ENCODE results near the gene SEMA5A.

The SEMA5A gene

DNA sequence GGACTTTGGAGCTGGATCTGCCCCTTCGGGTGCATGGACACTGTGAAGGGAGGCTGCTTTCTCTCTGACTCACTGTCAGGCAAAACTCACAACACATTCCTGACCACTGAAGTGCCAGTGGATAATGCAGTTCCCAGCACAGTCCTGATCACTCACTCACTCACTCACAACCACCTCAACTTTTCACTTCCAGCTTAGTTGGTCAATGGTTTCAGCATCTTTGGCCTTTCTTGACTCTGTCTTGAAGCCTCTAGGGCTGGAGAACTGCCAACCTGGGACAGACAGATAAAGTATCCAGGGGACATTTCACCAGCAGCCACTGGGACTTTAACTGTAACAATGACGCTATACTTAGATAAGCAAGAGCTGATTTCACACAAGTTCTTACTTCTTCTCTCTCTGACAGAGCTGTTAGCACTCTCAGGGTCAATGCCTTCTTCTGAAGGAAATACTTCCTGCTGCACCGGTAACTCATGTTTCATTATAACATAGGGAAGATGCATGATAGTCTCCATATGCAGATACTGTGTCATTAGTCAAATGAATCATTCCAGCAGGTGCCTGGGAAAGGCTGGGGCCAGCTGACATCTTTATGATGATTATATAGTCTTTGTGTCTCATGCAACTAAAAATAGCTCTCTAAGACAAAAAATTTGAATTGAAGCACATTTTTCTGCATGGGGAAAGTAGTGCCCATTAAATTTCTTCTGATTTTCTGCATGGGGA, 499.0 kb downstream of the SEMA5A start:
- DNase-seq: no peak

DNA sequence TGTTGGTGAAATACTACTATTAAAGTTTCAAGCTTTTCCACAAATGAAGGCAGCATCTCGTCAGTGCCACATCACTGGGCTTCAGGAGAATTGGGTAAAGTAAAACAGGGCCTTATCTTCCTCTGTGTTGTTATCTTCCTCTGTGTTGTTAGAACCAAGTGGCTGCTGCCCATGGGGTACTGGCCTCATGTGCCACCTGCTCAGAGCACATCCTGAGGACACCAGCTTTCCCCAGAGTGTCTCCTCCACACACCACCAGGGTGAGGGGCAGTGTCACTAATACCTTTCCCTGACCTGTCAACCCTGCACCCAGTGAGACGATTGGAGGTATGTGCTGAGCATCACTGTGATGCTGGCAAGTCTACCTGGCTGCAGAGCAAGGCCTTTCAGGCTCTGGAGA, 499.9 kb downstream of the SEMA5A start:
- no peak for DNase-seq

DNA sequence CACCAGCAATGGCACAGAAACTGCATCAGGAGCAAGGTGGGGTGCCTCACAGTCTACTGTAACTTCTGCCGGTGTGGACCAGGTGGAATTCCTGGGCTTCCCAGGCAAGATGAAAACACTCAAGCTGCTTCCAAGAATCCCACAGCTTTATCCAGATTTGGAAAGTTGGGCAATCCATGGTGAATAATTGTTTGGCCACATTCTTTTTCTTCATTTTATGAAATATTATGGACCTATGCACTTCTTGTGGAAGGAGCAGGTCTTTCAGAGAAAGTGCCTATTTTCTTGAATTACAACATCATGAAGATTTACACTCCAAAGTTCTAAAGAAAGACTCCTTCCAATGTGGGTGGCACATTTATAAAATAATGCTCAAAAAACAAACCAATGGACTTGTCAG, 503.6 kb downstream of the SEMA5A start:
- no peak for DNase-seq

- no peak for DNase-seq
Measured at GRCh38 chr5:9040475-9040874, 505.4 kb downstream of the SEMA5A start.

DNA sequence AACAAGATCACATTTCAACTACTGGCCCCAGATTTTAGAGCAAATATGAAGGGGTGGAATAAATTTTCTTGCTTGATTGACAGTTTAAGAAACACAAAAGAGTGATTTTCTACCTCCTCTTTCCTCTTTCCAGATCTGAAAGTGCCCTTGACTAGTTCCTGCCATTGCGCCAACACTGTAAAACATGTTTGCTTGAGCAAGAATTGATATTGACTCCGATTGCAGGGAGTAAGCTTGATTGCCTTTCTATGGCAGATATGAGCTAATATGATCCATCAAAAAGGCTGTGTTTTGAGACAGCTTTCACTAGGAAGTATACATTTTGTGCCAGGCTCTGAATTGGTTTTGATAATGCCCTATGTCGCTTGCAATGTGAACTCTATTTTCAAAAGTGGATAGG, 508.8 kb downstream of the SEMA5A start:
- no peak for DNase-seq

- no peak for DNase-seq
Measured at GRCh38 chr5:9035346-9035745, 510.5 kb downstream of the SEMA5A start.

GRCh38 chr5:9034649-9035048, 511.2 kb downstream of the SEMA5A start:
- no peak for DNase-seq

GRCh38 chr5:9033524-9033923, 512.4 kb downstream of the SEMA5A start:
- DNase-seq: no peak

DNA sequence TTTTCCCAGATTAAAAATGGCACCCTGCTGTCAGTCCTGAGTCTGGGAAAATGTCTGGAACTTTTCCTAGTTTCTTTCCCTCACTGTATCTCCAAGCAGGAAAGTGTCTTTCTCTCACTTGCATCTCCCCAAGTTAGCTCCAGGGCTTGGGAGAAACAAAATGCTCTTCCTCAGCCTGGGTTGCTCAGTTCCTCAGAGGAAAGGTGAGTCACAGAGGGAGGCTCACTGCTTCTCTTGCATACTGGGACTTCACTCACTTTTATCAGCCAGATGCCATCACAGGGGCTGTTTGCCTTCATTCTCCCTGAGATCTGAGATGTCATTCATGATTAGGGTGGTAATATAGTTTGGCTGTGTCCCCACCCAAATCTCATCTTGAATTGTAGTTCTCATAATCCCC, 519.9 kb downstream of the SEMA5A start:
- DNase-seq: no peak

DNA sequence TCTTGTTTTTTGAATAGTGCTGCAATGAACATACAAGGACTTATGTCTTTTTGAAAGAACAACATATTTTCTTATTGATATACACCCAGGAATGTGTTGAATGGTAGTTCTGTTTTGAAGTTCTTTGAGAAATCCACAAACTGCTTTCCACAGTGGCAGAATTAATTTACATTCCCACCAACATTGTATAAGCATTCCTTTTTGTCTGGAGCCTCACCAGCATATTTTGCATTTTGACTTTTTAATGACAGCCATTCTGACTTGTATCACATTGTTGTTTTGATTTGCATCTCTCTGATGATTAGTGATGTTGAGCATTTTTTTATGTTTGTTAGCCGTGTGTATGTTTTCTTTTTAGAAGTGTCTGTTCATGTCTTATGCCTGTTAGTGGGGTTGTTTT, 524.9 kb downstream of the SEMA5A start:
- DNase-seq: no peak

DNA sequence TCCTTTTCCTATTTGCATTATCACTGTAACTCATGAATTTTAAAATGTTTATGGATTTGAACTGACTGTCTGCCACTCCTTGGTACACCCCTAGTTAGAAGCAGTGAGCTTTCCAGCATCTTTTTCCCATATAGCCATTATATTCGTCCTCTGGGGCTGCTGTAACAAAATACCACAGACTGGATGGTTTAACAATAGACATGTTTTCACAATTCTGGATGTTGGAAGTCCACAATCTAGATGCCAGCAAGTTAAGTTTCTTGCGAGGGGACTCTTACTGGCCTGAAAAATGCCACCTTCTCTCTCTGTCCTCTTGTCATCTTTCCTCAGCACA, 530.0 kb downstream of the SEMA5A start:
- DNase-seq: no peak

- no peak for DNase-seq
Measured at GRCh38 chr5:9015260-9015936, 530.5 kb downstream of the SEMA5A start.

DNA sequence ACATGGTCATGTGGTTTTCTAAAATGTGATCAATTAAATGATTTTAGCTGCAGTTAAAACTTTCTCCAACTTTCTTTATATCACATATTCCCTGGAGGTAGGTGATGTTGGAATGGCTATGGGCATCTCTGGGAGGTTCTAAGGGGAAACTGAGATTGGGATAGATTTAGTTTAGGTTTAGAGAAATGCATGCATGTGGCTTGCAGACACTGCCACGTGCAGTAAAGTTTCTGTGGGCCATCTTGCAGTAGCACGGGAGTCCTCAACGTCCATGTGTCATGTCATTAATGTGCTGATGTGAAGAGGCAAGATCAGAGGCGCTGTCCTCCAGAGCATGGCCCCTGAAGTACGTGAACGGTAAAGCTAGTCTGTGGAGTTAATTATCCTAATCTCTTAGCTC, 532.7 kb downstream of the SEMA5A start:
- DNase-seq: no peak

- DNase-seq: no peak
Measured at GRCh38 chr5:9009931-9010651, 535.8 kb downstream of the SEMA5A start.

- DNase-seq: no peak
Measured at GRCh38 chr5:8997542-8998070, 548.3 kb downstream of the SEMA5A start.

GRCh38 chr5:8993031-8993430, 552.8 kb downstream of the SEMA5A start:
- DNase-seq: no peak

All from activated gamma-delta T cell treated with Interleukin-2 at 50 U/mL for 16 hours (primary cell).